GOT3 (cell line): ENCODE measurements around the gene DHX30.
"Not testable (repeated sequence)": the region's sequence is repeated elsewhere in the genome, so short reads cannot be mapped to it uniquely, and the experiment has no call there.

ENCODE experiments used
- DNase-seq: peaks from one replicate; lab custom pipeline; 2025; ENCODE audit warnings: mixed read lengths; lab: John Stamatoyannopoulos, UW

DHX30 gene

GRCh38 chr3:47887991-47888390 lies 85.1 kb downstream of the DHX30 start:
- not testable (repeated sequence) for DNase-seq

DNA sequence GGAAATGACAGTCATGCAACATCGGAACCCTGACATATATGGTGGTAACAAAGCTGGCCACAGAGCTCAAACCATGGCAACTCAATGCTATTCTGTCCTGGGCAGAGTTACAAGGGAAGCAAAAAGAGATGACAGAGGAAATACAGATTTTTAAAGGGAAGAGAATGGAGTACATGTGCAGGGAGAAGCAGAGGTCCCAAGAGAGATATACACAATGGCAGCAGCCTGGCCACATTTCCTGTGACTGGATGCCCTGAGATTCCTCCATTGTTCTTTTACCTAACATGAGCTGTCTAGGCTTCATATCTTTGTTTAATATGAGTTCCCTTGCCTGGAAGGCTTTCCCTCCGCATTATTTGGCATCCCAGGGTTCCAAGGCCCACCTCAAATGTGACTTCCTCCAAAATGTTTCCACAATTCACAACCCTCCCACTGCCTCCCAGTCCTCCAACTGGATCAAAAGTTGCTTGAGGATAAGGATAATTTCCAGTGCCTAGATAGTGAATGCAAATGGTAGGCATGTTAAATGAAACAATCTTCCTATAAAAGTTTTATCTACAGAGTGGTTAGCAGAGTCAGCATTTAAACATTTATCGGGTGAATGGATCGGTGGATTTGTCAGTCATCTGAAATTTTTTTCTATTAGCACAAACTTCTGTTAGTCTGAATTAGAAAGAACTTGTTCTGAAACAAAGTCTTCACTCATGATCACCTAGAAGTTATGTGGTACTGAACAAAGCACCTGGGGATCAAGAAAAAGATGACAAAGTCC lies 86.2 kb downstream of the DHX30 start:
- DNase-seq = no peak

DNA sequence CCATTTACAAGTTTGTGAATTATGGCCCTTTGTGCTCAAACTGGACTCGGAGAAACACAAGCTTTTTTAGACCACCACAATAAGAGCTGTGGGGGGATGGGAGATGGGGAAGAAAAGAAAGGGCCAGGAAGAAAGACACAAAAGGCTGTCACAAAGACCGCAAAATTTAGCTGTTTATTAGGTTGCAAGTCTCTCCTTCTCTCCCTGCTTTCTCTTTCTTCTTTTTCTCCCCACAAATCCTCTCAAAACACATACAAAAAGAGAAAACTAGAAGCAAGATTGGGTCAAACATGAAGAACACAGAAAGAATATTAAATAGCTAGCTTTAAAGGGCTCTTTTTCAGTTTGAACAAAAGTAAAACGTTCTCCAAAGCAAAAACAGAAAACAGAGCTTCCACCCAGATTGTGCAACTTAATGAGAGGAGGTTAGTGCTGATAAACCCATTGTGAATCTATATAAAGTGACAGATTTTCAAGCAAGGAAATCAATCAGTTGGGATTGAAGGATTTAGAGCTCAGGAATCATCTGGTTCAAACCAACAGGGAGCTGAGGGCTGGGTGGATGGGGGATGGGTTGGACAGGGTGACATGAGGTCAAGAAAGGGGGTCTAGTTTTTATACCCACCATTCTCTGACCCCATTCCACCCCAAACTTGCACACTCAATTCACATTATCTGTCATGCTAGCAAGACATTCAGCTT lies 87.3 kb downstream of the DHX30 start:
- no peak for DNase-seq

- DNase-seq = no peak
Measured at GRCh38 chr3:47890828-47891612, 88.1 kb downstream of the DHX30 start.

GRCh38 chr3:47891613-47892005 lies 88.7 kb downstream of the DHX30 start:
- DNase-seq = no peak

DNA sequence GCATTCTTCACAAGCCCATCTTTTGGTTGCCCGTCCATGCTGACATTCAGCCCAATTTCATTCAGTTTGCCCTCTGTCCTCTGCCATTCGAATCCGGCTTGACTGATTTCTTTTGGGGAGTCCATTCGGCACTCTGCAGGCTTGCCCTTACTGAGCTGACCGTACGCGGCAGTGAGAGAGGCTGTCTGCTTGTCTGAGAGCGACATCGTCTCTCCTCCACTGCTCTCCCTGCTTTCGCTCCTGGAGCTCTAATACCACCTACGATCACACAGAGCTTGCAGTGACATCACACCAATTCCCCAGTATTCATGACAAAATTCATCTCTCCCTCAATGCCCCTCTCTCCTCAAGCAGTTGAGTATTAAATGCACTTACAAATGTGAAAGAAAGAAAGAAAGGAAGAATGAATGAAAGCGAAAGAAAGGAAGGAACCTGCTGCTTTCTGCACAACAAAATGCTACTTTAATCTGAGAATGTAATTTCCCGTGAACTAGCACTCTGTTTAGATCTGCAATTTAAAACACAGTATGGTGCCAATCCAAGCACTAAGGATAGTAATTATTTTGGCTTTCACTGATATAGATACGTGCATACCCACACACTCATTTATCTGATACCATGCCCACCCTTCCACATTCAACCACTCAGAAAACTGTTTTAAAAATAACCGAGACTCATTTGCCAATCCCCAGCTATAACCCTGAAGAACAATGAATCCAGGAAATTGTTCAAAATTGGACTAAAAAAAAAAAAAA lies 89.5 kb downstream of the DHX30 start:
- no peak for DNase-seq

- DNase-seq = no peak
Measured at GRCh38 chr3:47895241-47895640, 92.3 kb downstream of the DHX30 start.

GRCh38 chr3:47896736-47897135 lies 93.8 kb downstream of the DHX30 start:
- no peak for DNase-seq

DNA sequence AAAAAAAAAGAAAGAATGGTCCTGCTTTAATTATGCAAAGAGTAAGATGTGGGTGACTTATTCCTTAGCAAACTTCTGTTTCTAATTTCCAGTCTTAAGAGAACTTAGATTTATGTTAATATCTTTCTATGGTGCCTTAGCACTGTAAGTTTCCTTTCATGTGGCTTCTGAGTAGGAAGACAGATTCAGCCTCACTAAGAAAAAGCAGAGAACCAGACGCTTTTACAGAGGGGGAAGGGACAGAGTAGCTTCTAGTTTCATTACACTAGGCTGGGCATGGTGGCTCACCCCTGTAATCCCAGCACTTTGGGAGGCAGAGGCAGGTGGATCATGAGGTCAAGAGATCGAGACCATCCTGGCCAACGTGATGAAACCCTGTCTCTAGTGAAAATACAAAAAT lies 95.0 kb downstream of the DHX30 start:
- no peak for DNase-seq

DNA sequence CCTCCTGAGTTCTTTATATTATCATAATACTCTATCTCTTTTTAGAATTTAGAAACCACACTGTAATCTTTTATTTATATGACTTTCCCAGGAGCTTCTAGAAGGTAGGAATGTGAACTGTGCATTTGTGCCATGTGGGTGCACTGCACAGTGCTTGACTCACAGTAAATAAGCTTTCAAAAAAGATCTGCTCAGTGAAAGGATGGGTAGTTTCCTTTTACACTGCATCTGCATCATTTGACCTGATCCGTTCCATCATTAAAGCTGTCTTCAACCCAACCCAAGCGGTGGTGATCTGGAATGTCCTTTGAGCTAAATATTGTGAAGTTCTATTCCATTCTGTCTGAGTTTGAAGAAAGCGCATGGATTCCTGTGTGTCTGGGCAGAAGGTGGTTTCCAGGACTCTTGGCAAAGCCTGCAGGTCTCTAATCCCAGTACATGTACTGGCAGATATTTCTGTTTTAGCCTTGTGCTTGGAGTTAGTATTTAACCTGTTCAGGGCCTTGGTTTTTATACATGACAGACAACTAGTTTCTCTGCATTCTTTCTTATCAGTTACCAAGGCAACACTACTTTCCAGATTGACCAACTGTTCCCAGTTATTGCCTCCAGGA lies 96.7 kb downstream of the DHX30 start:
- DNase-seq = no peak
